ENCODE measurements around the gene PDE4D. TPM values are rescaled to one million over a fixed set of nuclear protein-coding genes. Genes with fewer than 3 reads are reported as not detected.

PDE4D gene
- polyA plus RNA-seq, 4 donors, result 20.9 to 26.9 (median 24.2) TPM

GRCh38 chr5:59206132-59206581, 687.4 kb downstream of the PDE4D start:
- no peak for DNase-seq (ENCODE audit: low read depth in 4 of 4, low spot score in 3 of 4)

GRCh38 chr5:59204114-59204897, 689.2 kb downstream of the PDE4D start:
- DNase-seq (ENCODE audit: low read depth in 4 of 4, low spot score in 3 of 4), result no peak

- DNase-seq (ENCODE audit: low read depth in 4 of 4, low spot score in 3 of 4), result no peak
These were observed 693.7 kb downstream of the PDE4D start for GRCh38 chr5:59199868-59200267.

- no peak for DNase-seq (ENCODE audit: low read depth in 4 of 4, low spot score in 3 of 4)
These were observed 694.7 kb downstream of the PDE4D start for GRCh38 chr5:59198832-59199231.

GRCh38 chr5:59198365-59198764, 695.2 kb downstream of the PDE4D start:
- no peak for DNase-seq (ENCODE audit: low read depth in 4 of 4, low spot score in 3 of 4)

GRCh38 chr5:59197911-59198310, 695.6 kb downstream of the PDE4D start:
- no peak for DNase-seq (ENCODE audit: low read depth in 4 of 4, low spot score in 3 of 4)

- DNase-seq (ENCODE audit: low read depth in 4 of 4, low spot score in 3 of 4), result no peak
These were observed 699.8 kb downstream of the PDE4D start for GRCh38 chr5:59193616-59194319.

GRCh38 chr5:59190746-59191145, 702.8 kb downstream of the PDE4D start:
- no peak for DNase-seq (ENCODE audit: low read depth in 4 of 4, low spot score in 3 of 4)

GRCh38 chr5:59189472-59190244, 703.9 kb downstream of the PDE4D start:
- DNase-seq (ENCODE audit: low read depth in 4 of 4, low spot score in 3 of 4), result no peak

GRCh38 chr5:59188419-59189225, 704.9 kb downstream of the PDE4D start:
- DNase-seq (ENCODE audit: low read depth in 4 of 4, low spot score in 3 of 4), result peak; percentile 52 to 60 (median 57)

GRCh38 chr5:59187857-59188256, 705.7 kb downstream of the PDE4D start:
- DNase-seq (ENCODE audit: low read depth in 4 of 4, low spot score in 3 of 4), result no peak

GRCh38 chr5:59186623-59187022, 706.9 kb downstream of the PDE4D start:
- DNase-seq (ENCODE audit: low read depth in 4 of 4, low spot score in 3 of 4), result no peak

- DNase-seq (ENCODE audit: low read depth in 4 of 4, low spot score in 3 of 4), result no peak
These were observed 707.7 kb downstream of the PDE4D start for GRCh38 chr5:59185757-59186385.

GRCh38 chr5:59184769-59185168, 708.8 kb downstream of the PDE4D start:
- DNase-seq (ENCODE audit: low read depth in 4 of 4, low spot score in 3 of 4), result no peak

- no peak for DNase-seq (ENCODE audit: low read depth in 4 of 4, low spot score in 3 of 4)
These were observed 710.8 kb downstream of the PDE4D start for GRCh38 chr5:59182760-59183159.

- no peak for DNase-seq (ENCODE audit: low read depth in 4 of 4, low spot score in 3 of 4)
These were observed 713.0 kb downstream of the PDE4D start for GRCh38 chr5:59180515-59180914.

GRCh38 chr5:59179704-59180103, 713.8 kb downstream of the PDE4D start:
- DNase-seq (ENCODE audit: low read depth in 4 of 4, low spot score in 3 of 4), result no peak

GRCh38 chr5:59178482-59178881, 715.0 kb downstream of the PDE4D start:
- DNase-seq (ENCODE audit: low read depth in 4 of 4, low spot score in 3 of 4), result no peak

- no peak for DNase-seq (ENCODE audit: low read depth in 4 of 4, low spot score in 3 of 4)
These were observed 715.5 kb downstream of the PDE4D start for GRCh38 chr5:59178071-59178470.

- DNase-seq (ENCODE audit: low read depth in 4 of 4, low spot score in 3 of 4), result no peak
These were observed 715.9 kb downstream of the PDE4D start for GRCh38 chr5:59177644-59178043.
